ENCODE data around the gene GNG7.

GNG7 gene

DNA sequence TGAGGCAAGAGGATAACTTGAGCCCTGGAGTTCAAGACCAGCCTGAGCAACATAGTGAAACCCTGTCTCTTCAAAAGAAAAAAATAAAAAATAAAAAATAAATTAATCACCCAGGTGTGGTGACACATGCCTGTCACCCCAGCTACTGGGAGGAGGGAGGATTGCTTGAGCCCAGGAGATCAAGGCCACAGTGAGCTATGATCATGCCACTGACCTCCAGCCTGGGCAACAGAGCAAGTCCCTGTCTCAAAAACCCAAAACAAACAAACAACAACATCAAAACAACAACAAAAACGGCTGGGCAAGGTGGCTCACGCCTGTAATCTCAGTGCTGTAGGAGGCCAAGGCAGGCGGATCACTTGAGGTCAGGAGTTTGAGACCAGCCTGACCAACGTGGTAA, 41.6 kb upstream of the GNG7 start:
- peaks cover 5% of the 10 kb centered on the region in 2 donors for H3K4me1 ChIP-seq (ENCODE audit: control insufficient read depth in 2 of 2, insufficient read depth in 1 of 2, low read depth in 1 of 2, low read length in 2 of 2)
- no peak overlapping the region for H3K4me2 ChIP-seq (ENCODE audit: insufficient read depth, low read length, poor library complexity, severe bottlenecking)
- H3K23ac ChIP-seq (ENCODE audit: low read depth, low read length, poor library complexity), result no peak overlapping the region
- H2BK120ac ChIP-seq (ENCODE audit: low read depth, low read length), result no peak overlapping the region
- no CpG with 5 or more reads among the region's 4 CpGs for WGBS, 2 donors (ENCODE audit: extremely low coverage in 2 of 2, insufficient read length in 2 of 2, insufficient replicate concordance in 1 of 2)
- H2AFZ ChIP-seq (ENCODE audit: low read length), result no peak overlapping the region
- H3K9ac ChIP-seq (ENCODE audit: low read depth, low read length, poor library complexity), result no peak overlapping the region
- peaks cover 0 to 2% (median 0%) of the 10 kb centered on the region in 3 experiments for H3K27me3 ChIP-seq (ENCODE audit: control insufficient read depth in 3 of 3, insufficient read depth in 3 of 3, low read depth in 1 of 3, low read length in 3 of 3)
- H2BK15ac ChIP-seq (ENCODE audit: low read length), result no peak overlapping the region
- no peak overlapping the region for H3K18ac ChIP-seq (ENCODE audit: low read length)
- H3K4ac ChIP-seq (ENCODE audit: low read length), result no peak overlapping the region
- no peak for DNase-seq (ENCODE audit: low spot score)
- H4K8ac ChIP-seq (ENCODE audit: low read depth, low read length), result no peak overlapping the region
- peaks cover 7% of the 10 kb centered on the region for H3K79me1 ChIP-seq (ENCODE audit: low read depth, low read length)
- no peak overlapping the region for H2BK5ac ChIP-seq (ENCODE audit: low read length)
- no peaks in the 10 kb centered on the region for H3K36me3 ChIP-seq (replicated peaks in 1 of 2; ENCODE audit: control insufficient read depth in 2 of 2, insufficient read depth in 2 of 2, low read length in 2 of 2)
- no peak overlapping the region for H3K27ac ChIP-seq (replicated peaks; ENCODE audit: low read length)
- no peak overlapping the region for H4K91ac ChIP-seq (ENCODE audit: low read depth, low read length, poor library complexity)
- no peak overlapping the region for H3K4me3 ChIP-seq (ENCODE audit: low read length in 2 of 2)
- no peak overlapping the region for H3K14ac ChIP-seq (ENCODE audit: low read length)
- no peak overlapping the region for H2AK5ac ChIP-seq (ENCODE audit: low read depth, low read length)
- no peak overlapping the region for H2BK12ac ChIP-seq (ENCODE audit: low read length)
- peaks cover 0 to 3% of the 10 kb centered on the region in 2 donors for H3K9me3 ChIP-seq (replicated peaks in 1 of 2; ENCODE audit: control insufficient read depth in 2 of 2, insufficient read depth in 1 of 2, low read depth in 1 of 2, low read length in 2 of 2)

DNA sequence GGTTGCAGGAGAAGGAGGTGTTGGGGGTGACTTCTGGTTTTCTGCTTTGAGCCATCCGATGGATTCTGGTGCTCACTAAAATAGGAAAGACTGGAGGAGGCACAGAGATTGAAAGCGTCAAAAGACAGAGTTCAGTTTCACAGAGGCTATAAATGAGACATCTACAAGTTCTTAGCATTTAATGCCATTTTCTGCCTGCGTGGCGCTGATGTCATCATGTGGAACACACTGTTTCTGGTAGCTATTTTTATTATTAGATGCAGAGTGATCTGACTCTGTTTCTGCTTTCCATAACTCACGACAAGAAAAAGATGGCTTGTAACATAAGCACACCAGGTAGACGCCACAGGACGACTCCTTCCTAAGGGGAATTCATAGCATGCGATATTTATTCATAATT, 40.6 kb upstream of the GNG7 start:
- no peak overlapping the region for H3K14ac ChIP-seq (ENCODE audit: low read length)
- H2BK15ac ChIP-seq (ENCODE audit: low read length), result no peak overlapping the region
- H3K4me1 ChIP-seq (ENCODE audit: control insufficient read depth in 2 of 2, insufficient read depth in 1 of 2, low read depth in 1 of 2, low read length in 2 of 2), result peaks cover 5 to 7% of the 10 kb centered on the region in 2 donors
- H2AFZ ChIP-seq (ENCODE audit: low read length), result no peak overlapping the region
- H3K4me3 ChIP-seq (ENCODE audit: low read length in 2 of 2), result no peak overlapping the region
- H3K18ac ChIP-seq (ENCODE audit: low read length), result no peak overlapping the region
- no peak overlapping the region for H3K9ac ChIP-seq (ENCODE audit: low read depth, low read length, poor library complexity)
- no peaks in the 10 kb centered on the region for H3K36me3 ChIP-seq (replicated peaks in 1 of 2; ENCODE audit: control insufficient read depth in 2 of 2, insufficient read depth in 2 of 2, low read length in 2 of 2)
- no peak overlapping the region for H2AK5ac ChIP-seq (ENCODE audit: low read depth, low read length)
- H2BK12ac ChIP-seq (ENCODE audit: low read length), result no peak overlapping the region
- no peaks in the 10 kb centered on the region for H3K9me3 ChIP-seq (replicated peaks in 1 of 2; ENCODE audit: control insufficient read depth in 2 of 2, insufficient read depth in 1 of 2, low read depth in 1 of 2, low read length in 2 of 2)
- no peak overlapping the region for H3K4ac ChIP-seq (ENCODE audit: low read length)
- no peak overlapping the region for H4K8ac ChIP-seq (ENCODE audit: low read depth, low read length)
- no peak overlapping the region for H3K4me2 ChIP-seq (ENCODE audit: insufficient read depth, low read length, poor library complexity, severe bottlenecking)
- H3K27ac ChIP-seq (replicated peaks; ENCODE audit: low read length), result no peak overlapping the region
- no peak overlapping the region for H3K23ac ChIP-seq (ENCODE audit: low read depth, low read length, poor library complexity)
- no CpG with 5 or more reads among the region's 8 CpGs for WGBS, 2 donors (ENCODE audit: extremely low coverage in 2 of 2, insufficient read length in 2 of 2, insufficient replicate concordance in 1 of 2)
- H2BK120ac ChIP-seq (ENCODE audit: low read depth, low read length), result no peak overlapping the region
- no peak for DNase-seq (ENCODE audit: low spot score)
- H3K79me1 ChIP-seq (ENCODE audit: low read depth, low read length), result peaks cover 10% of the 10 kb centered on the region
- H4K91ac ChIP-seq (ENCODE audit: low read depth, low read length, poor library complexity), result no peak overlapping the region
- no peak overlapping the region for H2BK5ac ChIP-seq (ENCODE audit: low read length)
- H3K27me3 ChIP-seq (ENCODE audit: control insufficient read depth in 3 of 3, insufficient read depth in 3 of 3, low read depth in 1 of 3, low read length in 3 of 3), result no peaks in the 10 kb centered on the region

DNA sequence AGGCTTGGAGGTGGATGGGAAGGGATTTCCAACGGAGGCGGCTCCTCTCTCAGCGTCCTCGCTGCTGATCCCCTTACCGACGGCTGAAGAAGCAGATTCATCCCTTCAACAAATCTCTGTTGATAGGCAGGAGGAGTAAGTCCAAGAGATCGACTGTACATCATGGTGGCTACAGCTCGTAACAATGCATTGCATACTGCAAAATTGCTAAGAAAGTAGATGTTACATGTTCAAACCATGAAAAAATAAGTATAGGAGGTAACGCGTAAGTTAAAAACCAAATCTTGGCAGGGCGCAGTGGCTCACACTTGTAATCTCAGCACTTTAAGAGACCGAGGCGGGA, 37.8 kb upstream of the GNG7 start:
- Histone ChIP-seq H3K23ac (ENCODE audit: low read depth, low read length, poor library complexity) (no peak overlapping the region), H3K4me2 (ENCODE audit: insufficient read depth, low read length, poor library complexity, severe bottlenecking) (no peak overlapping the region), H3K9ac (ENCODE audit: low read depth, low read length, poor library complexity) (no peak overlapping the region), H2BK120ac (ENCODE audit: low read depth, low read length) (no peak overlapping the region), H3K4me3 (ENCODE audit: low read length in 2 of 2) (peak overlapping the region in 1 of 2 donors; percentile 30), H3K36me3 (replicated peaks in 1 of 2; ENCODE audit: control insufficient read depth in 2 of 2, insufficient read depth in 2 of 2, low read length in 2 of 2) (peaks cover 15 to 19% of the 10 kb centered on the region in 2 donors), H2AK5ac (ENCODE audit: low read depth, low read length) (no peak overlapping the region), H4K8ac (ENCODE audit: low read depth, low read length) (no peak overlapping the region), H3K27me3 (ENCODE audit: control insufficient read depth in 3 of 3, insufficient read depth in 3 of 3, low read depth in 1 of 3, low read length in 3 of 3) (no peaks in the 10 kb centered on the region), H3K9me3 (replicated peaks in 1 of 2; ENCODE audit: control insufficient read depth in 2 of 2, insufficient read depth in 1 of 2, low read depth in 1 of 2, low read length in 2 of 2) (peaks cover 0 to 7% of the 10 kb centered on the region in 2 donors), H2BK5ac (ENCODE audit: low read length) (no peak overlapping the region), H3K4ac (ENCODE audit: low read length) (no peak overlapping the region), H2BK12ac (ENCODE audit: low read length) (no peak overlapping the region), H3K4me1 (ENCODE audit: control insufficient read depth in 2 of 2, insufficient read depth in 1 of 2, low read depth in 1 of 2, low read length in 2 of 2) (peaks cover 5 to 7% of the 10 kb centered on the region in 2 donors), H2AFZ (ENCODE audit: low read length) (peak overlapping the region; percentile 82), H3K27ac (replicated peaks; ENCODE audit: low read length) (no peak overlapping the region), H3K18ac (ENCODE audit: low read length) (no peak overlapping the region), H4K91ac (ENCODE audit: low read depth, low read length, poor library complexity) (no peak overlapping the region), H3K14ac (ENCODE audit: low read length) (no peak overlapping the region), H3K79me1 (ENCODE audit: low read depth, low read length) (peaks cover 15% of the 10 kb centered on the region), H2BK15ac (ENCODE audit: low read length) (no peak overlapping the region)
- no peak for DNase-seq (ENCODE audit: low spot score)
- no CpG with 5 or more reads among the region's 13 CpGs for WGBS, 2 donors (ENCODE audit: extremely low coverage in 2 of 2, insufficient read length in 2 of 2, insufficient replicate concordance in 1 of 2)

DNA sequence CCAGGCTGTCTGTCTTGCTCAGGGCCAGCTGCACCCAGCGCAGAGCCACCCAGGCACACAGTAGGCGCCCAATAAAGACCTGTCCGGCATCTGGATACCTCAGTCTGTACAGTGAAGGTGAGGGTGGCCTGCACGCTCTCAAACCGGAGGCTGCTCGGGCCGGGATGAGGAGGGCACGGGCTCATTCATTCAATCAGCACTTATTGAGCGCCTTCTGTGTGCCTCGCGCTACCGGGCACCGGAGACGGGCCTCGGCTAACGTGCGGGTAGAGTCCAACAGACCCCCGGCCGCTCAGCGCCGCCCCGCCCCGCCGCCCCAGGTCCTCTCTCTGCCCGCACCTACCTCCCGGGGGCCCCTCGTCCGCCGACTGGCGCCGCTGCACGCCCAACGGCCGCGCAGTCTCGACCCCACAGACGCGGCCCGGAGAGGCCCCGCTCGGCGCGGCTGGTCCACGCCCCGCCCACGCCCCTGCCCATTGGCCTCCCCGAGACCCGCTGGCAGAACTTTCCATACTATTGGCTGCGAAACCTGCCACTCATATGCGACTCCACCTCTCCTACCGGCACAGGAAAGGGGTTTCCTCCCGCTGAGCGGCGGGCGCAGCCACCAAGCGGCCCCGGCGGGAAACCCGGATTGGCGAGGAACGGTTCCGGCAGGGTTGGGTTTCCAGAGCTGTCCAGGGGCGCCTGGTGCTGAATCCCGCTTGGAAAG, 37.3 kb upstream of the GNG7 start, which contains the start of gene SLC39A3:
Gene SLC39A3 (minus strand): TSS at position 416 of the 712 bp plus-strand sequence. CDS start 2,760 bp downstream, outside the sequence.
- Histone ChIP-seq H4K8ac (ENCODE audit: low read depth, low read length) (peak within 1 kb of the TSS; percentile 93), H3K4me3 (ENCODE audit: low read length in 2 of 2) (peak within 1 kb of the TSS; percentile 90 to 93), H2BK12ac (ENCODE audit: low read length) (no peak within 1 kb of the TSS), H3K36me3 (replicated peaks in 1 of 2; ENCODE audit: control insufficient read depth in 2 of 2, insufficient read depth in 2 of 2, low read length in 2 of 2) (peaks cover 20 to 24% of the 10 kb centered on the region in 2 donors), H3K4me2 (ENCODE audit: insufficient read depth, low read length, poor library complexity, severe bottlenecking) (peak within 1 kb of the TSS; percentile 71), H3K14ac (ENCODE audit: low read length) (peak within 1 kb of the TSS; percentile 47), H3K4ac (ENCODE audit: low read length) (peak within 1 kb of the TSS; percentile 76), H3K27ac (replicated peaks; ENCODE audit: low read length) (no peak within 1 kb of the TSS), H3K18ac (ENCODE audit: low read length) (peak within 1 kb of the TSS; percentile 65), H3K9me3 (replicated peaks in 1 of 2; ENCODE audit: control insufficient read depth in 2 of 2, insufficient read depth in 1 of 2, low read depth in 1 of 2, low read length in 2 of 2) (peaks cover 0 to 7% of the 10 kb centered on the region in 2 donors), H3K79me1 (ENCODE audit: low read depth, low read length) (peaks cover 15% of the 10 kb centered on the region), H4K91ac (ENCODE audit: low read depth, low read length, poor library complexity) (no peak within 1 kb of the TSS), H3K23ac (ENCODE audit: low read depth, low read length, poor library complexity) (peak within 1 kb of the TSS; percentile 73), H2AFZ (ENCODE audit: low read length) (peak within 1 kb of the TSS; percentile 97), H2BK120ac (ENCODE audit: low read depth, low read length) (no peak within 1 kb of the TSS), H3K9ac (ENCODE audit: low read depth, low read length, poor library complexity) (peak within 1 kb of the TSS; percentile 95), H2BK15ac (ENCODE audit: low read length) (no peak within 1 kb of the TSS), H2AK5ac (ENCODE audit: low read depth, low read length) (peak within 1 kb of the TSS; percentile 68), H3K4me1 (ENCODE audit: control insufficient read depth in 2 of 2, insufficient read depth in 1 of 2, low read depth in 1 of 2, low read length in 2 of 2) (peaks cover 5 to 7% of the 10 kb centered on the region in 2 donors), H2BK5ac (ENCODE audit: low read length) (no peak within 1 kb of the TSS), H3K27me3 (ENCODE audit: control insufficient read depth in 3 of 3, insufficient read depth in 3 of 3, low read depth in 1 of 3, low read length in 3 of 3) (no peaks in the 10 kb centered on the region)
- DNase-seq (ENCODE audit: low spot score), result peak; percentile 99
- WGBS, 2 donors (ENCODE audit: extremely low coverage in 2 of 2, insufficient read length in 2 of 2, insufficient replicate concordance in 1 of 2), result no CpG with 5 or more reads among the region's 64 CpGs

Data from neuronal stem cell (in vitro differentiated cells).